Vagina (tissue), 2 donors: ENCODE measurements around the gene DLG2. TPM values are rescaled to one million over a fixed set of nuclear protein-coding genes. Genes with fewer than 3 reads are reported as not detected.

ENCODE experiments used
- DNase-seq, 2 donors: peaks; one replicate each; pipeline ENCODE4 v3.0.0-alpha.2; 2017; ENCODE audit errors: extremely low spot score in 2 of 2
- H3K27ac ChIP-seq: fragments of 200-600 bp; sonication (generic); one replicate; pipeline ENCODE4 v1.5.1; 2019
- H3K27me3 ChIP-seq: fragments of 200-600 bp; sonication (generic); one replicate; pipeline ENCODE4 v1.5.1; 2019
- H3K36me3 ChIP-seq, 2 donors: fragments of 200-600 bp; sonication (generic); one replicate each; pipeline ENCODE4 v1.5.1; 2017 to 2019
- H3K4me1 ChIP-seq: fragments of 200-600 bp; sonication (generic); one replicate; pipeline ENCODE4 v1.5.1; 2019
- H3K4me3 ChIP-seq, 2 donors: fragments of 200-600 bp; sonication (generic); 1 replicate in 1 of 2; 2 replicates in 1 of 2; pipeline ENCODE4 v1.5.1; 2016 to 2019
- H3K9me3 ChIP-seq: fragments of 200-600 bp; sonication (generic); one replicate; pipeline ENCODE4 v1.5.1; 2019
- CTCF ChIP-seq, 3 experiments: fragments of 450-650 bp in 2 of 3; fragments of 200-600 bp in 1 of 3; sonication (generic) in 1 of 3; IDR thresholded peaks; one replicate each; pipeline ENCODE4 v1.5.1; 2017 to 2019; ENCODE audit warnings: antibody characterized with exemption in 3 of 3, mild to moderate bottlenecking in 2 of 3, moderate library complexity in 2 of 3
- POLR2A ChIP-seq, 2 donors: fragments of 450-650 bp; IDR thresholded peaks; one replicate each; pipeline ENCODE4 v1.6.1; 2017; ENCODE audit warnings: antibody characterized with exemption in 2 of 2, mild to moderate bottlenecking in 2 of 2, moderate library complexity in 2 of 2
- POLR2AphosphoS5 ChIP-seq, 2 donors: sonication (generic); formaldehyde crosslinking; IDR thresholded peaks; one replicate each; pipeline ENCODE4 v1.9.0; 2017; ENCODE audit warnings: antibody characterized with exemption in 2 of 2, mild to moderate bottlenecking in 2 of 2, low read depth in 1 of 2; ENCODE audit not compliant: insufficient read depth in 1 of 2
- intact Hi-C: fragments of 100-400 bp; cut with DNase I; formaldehyde crosslinking; loops from one replicate; pipeline ENCODE4 v1.15.1; 2023
- total RNA-seq: library from RNA; depleted of rRNA; stranded (reverse); fragments of >200 nt; gene quantifications from one replicate; pipeline ENCODE4 v1.2.3, GENCODE V29; 2016

Gene DLG2
- total RNA-seq, 1 donor from 2014 or later, result 10.1 TPM

- no peaks in the 10 kb centered on the region for H3K4me1 ChIP-seq
- H3K4me3 ChIP-seq, result no peak overlapping the region
- H3K27me3 ChIP-seq, result no peaks in the 10 kb centered on the region
- no peak overlapping the region for H3K27ac ChIP-seq
- no peaks in the 10 kb centered on the region for H3K36me3 ChIP-seq
- intact Hi-C loops, result no loop called here
- no peaks in the 10 kb centered on the region for H3K9me3 ChIP-seq
- no peak for TF ChIP-seq POLR2AphosphoS5 (IDR thresholded peaks at IDR 0.05; ENCODE audit: insufficient read depth in 1 of 2, low read depth in 1 of 2)
- TF ChIP-seq CTCF (IDR thresholded peaks at IDR 0.05), result no peak
- no peak for TF ChIP-seq POLR2A (IDR thresholded peaks at IDR 0.05)
- no peak for DNase-seq
These were observed 1077.9 kb downstream of the DLG2 start for GRCh38 chr11:84549217-84549616.

- Histone ChIP-seq H3K27ac (no peak overlapping the region), H3K4me3 (no peak overlapping the region), H3K9me3 (no peaks in the 10 kb centered on the region), H3K36me3 (no peaks in the 10 kb centered on the region), H3K4me1 (no peaks in the 10 kb centered on the region), H3K27me3 (no peaks in the 10 kb centered on the region)
- DNase-seq, result no peak
- intact Hi-C loops, result no loop called here
- no peak for TF ChIP-seq POLR2AphosphoS5 (IDR thresholded peaks at IDR 0.05; ENCODE audit: insufficient read depth in 1 of 2, low read depth in 1 of 2)
- no peak for TF ChIP-seq CTCF (IDR thresholded peaks at IDR 0.05)
These were observed 1082.6 kb downstream of the DLG2 start for GRCh38 chr11:84544566-84544965.

- no peak for DNase-seq
- Histone ChIP-seq H3K4me1 (no peaks in the 10 kb centered on the region), H3K36me3 (no peaks in the 10 kb centered on the region), H3K4me3 (no peak overlapping the region), H3K27me3 (no peaks in the 10 kb centered on the region), H3K9me3 (no peaks in the 10 kb centered on the region), H3K27ac (no peak overlapping the region)
- no peak for TF ChIP-seq CTCF (IDR thresholded peaks at IDR 0.05)
- intact Hi-C loops, result no loop called here
These were observed 1083.6 kb downstream of the DLG2 start for GRCh38 chr11:84543367-84544159.

GRCh38 chr11:84541731-84542340 lies 1085.3 kb downstream of the DLG2 start:
- no peaks in the 10 kb centered on the region for H3K4me1 ChIP-seq
- no peak for TF ChIP-seq CTCF (IDR thresholded peaks at IDR 0.05)
- TF ChIP-seq POLR2AphosphoS5 (IDR thresholded peaks at IDR 0.05; ENCODE audit: insufficient read depth in 1 of 2, low read depth in 1 of 2), result no peak
- TF ChIP-seq POLR2A (IDR thresholded peaks at IDR 0.05), result no peak
- no peak overlapping the region for H3K4me3 ChIP-seq
- intact Hi-C loops, result no loop called here
- H3K27me3 ChIP-seq, result no peaks in the 10 kb centered on the region
- H3K9me3 ChIP-seq, result no peaks in the 10 kb centered on the region
- DNase-seq, result no peak
- H3K27ac ChIP-seq, result no peak overlapping the region
- H3K36me3 ChIP-seq, result no peaks in the 10 kb centered on the region

GRCh38 chr11:84536456-84536855 lies 1090.7 kb downstream of the DLG2 start:
- TF ChIP-seq CTCF (IDR thresholded peaks at IDR 0.05) (no peak), POLR2AphosphoS5 (IDR thresholded peaks at IDR 0.05; ENCODE audit: insufficient read depth in 1 of 2, low read depth in 1 of 2) (no peak), POLR2A (IDR thresholded peaks at IDR 0.05) (no peak)

More at GRCh38 chr11:84536456-84536855, 1090.7 kb downstream of the DLG2 start:
- Histone ChIP-seq H3K27me3 (no peaks in the 10 kb centered on the region), H3K4me3 (no peak overlapping the region), H3K36me3 (no peaks in the 10 kb centered on the region), H3K4me1 (no peaks in the 10 kb centered on the region), H3K27ac (no peak overlapping the region), H3K9me3 (no peaks in the 10 kb centered on the region)
- no peak for DNase-seq
- intact Hi-C loops, result no loop called here
